ENCODE results near the gene GNA12.

GRCh38 chr7:2758673-2759616, 85.2 kb downstream of the GNA12 start:
- TF ChIP-seq EZH2 (IDR thresholded peaks at IDR 0.05; ENCODE audit: borderline replicate concordance) (no peak), CTCF (IDR thresholded peaks at IDR 0.05; ENCODE audit: poor library complexity) (no peak), EZH2phosphoT487 (IDR thresholded peaks at IDR 0.05; ENCODE audit: low read depth, severe bottlenecking, unreplicated experiment) (no peak)

Data from hepatocyte (in vitro differentiated cells).